Activated T-helper 1 cell treated with Interleukin-2 at 50 U/mL for 16 hours (primary cell): ENCODE data around the gene OXCT1.
"Not testable (repeated sequence)": the region's sequence is repeated elsewhere in the genome, so short reads cannot be mapped to it uniquely, and the experiment has no call there.

Experiments
- DNase-seq: peaks from one replicate; pipeline ENCODE4 v3.0.0-alpha.2; 2020; ENCODE audit warnings: low read depth

Gene OXCT1

DNA sequence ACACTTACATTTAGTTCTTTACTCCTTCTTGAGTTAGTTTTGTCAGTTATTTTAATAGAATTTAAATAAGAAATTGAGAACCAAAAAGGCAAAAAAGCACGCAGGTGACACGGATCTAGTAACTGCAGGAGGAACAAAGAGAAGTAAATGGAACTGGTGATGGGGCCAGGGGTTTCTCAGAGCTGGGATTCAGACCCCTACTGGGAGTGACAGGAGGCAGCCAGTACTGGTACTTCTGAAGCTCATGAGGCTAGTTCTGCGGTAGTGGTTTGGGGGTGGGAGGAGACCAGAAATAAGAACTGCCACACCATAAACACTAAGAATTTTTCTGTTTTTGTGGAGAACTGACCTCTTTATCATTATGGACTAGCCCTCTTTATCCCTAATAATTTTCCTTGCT is 48.2 kb downstream of the OXCT1 start:
- DNase-seq, result no peak

DNA sequence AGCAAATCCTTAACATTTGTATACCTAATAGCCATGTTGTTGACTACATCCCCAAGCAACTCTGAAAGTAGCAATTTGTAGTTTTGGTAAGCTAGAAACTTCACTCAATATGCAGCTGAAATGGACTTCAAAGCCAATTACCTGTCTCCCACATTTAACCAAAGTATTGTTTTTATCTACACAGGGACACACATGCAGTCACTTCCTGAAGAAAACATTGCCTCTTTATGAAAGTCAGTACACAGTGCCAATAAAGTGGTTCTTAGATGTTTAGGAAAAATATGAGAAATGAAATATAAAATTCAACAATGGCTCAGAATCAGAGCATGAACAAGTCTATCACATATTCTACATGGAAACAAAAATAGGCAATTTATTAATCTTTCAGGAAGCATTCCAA is 49.2 kb downstream of the OXCT1 start:
- DNase-seq, result no peak

- DNase-seq, result no peak
Observed at GRCh38 chr5:41820150-41820549, 50.1 kb downstream of the OXCT1 start.

- DNase-seq, result no peak
Observed at GRCh38 chr5:41817625-41818301, 52.5 kb downstream of the OXCT1 start.

DNA sequence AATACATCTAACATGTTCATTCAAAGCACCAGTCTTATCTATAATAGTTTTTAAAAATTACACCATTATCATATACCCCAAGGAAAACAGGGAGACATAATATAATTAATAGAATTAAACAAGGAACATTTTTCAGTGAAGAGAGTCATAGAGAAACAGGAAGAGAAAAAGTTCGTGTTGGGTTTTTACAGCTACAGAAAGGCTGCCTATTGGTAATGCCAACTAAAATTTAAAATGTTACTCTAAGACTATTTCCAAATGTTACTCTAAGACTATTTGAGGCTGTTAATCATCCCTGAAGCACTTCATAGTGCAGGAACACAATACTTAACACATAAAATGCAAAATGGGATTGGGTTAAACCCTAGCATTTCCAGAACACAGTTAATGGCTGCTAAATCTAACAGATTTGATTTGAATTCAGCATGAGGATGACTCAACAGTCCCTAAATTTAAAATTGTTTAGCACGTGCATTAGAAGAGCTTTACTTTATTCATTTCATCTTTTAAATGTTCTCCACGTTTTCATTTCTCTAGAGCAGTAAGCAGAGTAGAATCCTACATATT is 54.5 kb downstream of the OXCT1 start:
- no peak for DNase-seq

GRCh38 chr5:41815261-41815660 is 55.0 kb downstream of the OXCT1 start:
- no peak for DNase-seq

DNA sequence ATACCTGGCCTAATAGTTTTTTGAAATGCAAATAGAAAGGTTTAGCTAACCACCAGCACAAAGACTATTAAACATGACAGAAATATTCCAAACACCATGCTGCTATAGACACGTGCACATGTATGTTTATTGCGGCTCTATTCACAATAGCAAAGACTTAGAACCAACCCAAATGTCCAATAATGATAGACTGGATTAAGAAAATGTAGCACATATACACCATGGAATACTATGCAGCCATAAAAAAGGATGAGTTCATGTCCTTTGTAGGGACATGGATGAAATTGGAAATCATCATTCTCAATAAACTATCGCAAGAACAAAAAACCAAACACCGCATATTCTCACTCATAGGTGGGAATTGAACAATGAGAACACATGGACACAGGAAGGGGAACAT is 55.9 kb downstream of the OXCT1 start:
- DNase-seq, result not testable (repeated sequence)

DNA sequence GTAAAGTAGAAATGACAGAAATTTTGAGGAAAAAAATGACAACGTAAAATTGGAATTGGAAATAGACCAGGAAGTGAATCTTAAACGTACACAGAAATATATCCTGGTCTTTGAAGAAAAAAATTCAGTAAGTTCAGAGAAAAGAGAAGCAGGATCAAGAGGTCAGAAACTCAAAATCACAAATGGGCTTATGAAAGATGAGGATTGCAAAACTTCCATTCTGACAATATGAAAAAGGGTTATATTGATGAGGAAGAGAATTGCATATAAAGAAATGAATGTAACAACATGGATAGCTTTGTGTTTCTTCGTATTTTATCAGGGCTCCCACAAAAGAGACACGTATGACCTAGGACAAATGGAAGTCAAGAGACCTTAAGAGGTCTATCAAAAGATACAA is 58.1 kb downstream of the OXCT1 start:
- DNase-seq, result no peak

DNA sequence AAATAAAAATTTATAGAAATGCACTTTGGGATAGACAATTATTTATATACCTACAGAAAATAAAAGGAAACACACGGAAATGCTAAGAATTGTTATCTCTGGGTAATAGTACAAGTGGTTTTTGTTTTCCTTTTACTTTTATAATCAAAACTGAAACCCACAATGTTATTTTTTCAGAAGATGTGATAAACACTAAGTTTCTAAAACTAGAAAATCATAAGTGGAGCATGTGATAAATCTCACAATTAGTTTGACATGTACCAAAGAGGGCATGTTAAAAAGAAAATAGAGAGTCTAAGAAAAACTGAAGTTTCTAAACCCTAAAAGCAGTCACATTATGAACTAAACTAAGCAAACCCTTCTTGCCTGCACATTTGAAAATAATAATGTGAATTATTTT is 61.1 kb downstream of the OXCT1 start:
- no peak for DNase-seq

GRCh38 chr5:41808294-41808693 is 61.9 kb downstream of the OXCT1 start:
- DNase-seq, result no peak

- DNase-seq, result no peak
Observed at GRCh38 chr5:41797662-41798061, 72.6 kb downstream of the OXCT1 start.

DNA sequence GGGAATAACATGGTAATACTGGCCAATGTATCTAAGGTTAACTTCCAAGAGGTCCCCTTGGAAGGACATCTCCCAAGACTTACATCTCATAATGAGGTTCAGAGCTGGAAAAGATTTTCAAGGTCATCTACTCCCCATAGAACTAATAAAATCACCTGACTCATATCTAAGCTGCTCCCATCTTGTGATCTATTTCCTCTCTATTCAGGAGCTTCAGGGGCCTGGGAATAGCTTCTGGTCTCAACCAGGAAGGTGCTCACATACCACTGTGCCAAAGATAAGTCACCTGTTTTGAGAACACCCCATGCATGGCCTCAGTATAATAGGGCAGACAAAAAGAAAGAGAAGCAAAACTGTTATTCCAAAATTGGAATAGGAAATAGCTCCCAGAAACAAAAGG is 74.2 kb downstream of the OXCT1 start:
- no peak for DNase-seq

- DNase-seq, result no peak
Observed at GRCh38 chr5:41795125-41795524, 75.1 kb downstream of the OXCT1 start.

GRCh38 chr5:41794471-41794870 is 75.8 kb downstream of the OXCT1 start:
- DNase-seq, result no peak

DNA sequence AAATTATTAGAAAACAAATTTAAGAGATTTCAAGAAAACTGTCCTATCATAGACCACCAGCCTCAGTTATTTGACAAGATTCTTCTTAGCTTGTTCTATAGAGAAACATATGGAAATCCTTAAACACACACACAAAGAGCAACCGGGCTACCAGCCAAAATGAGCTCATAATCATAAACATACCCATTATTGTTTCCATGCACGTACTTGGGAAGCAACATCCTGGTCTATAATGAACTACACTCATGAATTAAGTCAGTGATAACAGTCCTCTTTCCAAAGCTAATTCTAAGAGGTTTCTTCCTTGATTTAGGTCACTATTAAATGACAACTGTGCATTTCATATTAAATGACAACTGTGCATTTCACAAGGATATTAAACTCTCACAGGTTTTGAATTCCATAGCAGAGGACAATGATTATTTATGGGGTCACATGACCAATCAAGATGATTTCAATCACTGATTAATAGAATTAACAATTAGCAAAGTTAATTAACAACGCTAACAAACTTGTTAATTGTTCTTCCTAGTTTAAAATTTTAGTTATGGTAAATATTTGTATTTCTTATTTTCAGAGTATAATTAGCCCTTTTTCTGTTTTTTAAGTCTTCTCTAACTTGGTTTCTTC is 77.0 kb downstream of the OXCT1 start:
- no peak for DNase-seq

DNA sequence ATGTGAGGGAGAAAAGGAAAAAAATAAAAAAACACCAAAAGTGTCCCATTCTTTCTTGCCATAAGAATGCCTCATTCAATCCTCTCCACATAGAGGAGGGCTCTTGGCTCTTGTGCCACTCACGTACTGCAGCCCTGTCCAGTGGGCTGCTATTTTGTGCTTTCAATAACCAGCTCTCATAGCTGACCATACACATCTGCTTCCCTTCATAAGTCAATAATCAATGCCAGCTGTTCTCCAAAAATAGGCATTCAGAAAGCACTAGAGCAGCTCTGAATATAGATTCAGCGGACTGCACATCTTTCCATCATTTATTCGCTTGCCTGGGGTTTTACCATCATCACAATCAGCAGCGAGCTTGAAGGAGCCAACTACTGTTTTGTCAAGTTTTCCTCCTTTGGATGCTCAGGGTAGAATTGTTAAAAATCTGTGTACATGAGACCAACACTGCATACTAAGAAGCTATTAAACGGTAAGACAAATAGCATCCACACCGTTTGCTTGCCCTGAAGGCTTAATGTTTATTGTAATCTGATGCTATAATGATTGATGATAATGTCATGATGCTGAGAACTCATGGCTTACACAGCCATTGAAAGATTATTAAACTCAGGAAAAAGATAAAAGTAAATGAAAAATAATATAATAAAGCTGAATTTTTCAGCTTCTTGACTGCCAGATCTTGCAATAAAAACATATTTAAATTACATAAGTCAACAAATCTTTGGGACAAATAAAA is 80.0 kb downstream of the OXCT1 start:
- no peak for DNase-seq

- DNase-seq, result no peak
Observed at GRCh38 chr5:41789434-41789833, 80.8 kb downstream of the OXCT1 start.

DNA sequence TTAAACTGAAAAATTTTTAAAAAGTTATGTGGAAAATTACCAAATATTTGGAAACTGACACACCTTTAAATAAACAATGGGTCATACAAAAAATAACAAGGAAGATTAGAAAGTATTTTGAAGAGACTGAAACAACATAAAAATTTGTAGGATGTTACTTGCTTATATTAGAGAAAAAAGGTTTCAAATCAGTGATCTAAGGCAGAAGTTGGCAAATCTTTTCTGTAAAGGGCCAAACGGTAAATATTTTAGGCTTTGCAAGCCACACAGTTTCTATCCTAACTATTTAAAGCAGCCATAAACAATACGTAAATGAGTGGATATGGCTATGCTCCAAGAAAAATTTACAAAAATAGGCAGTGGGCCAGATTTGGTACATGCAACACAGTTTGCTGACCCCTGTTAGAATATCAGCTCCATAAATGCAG is 81.3 kb downstream of the OXCT1 start:
- DNase-seq, result no peak

GRCh38 chr5:41787265-41787664 is 83.0 kb downstream of the OXCT1 start:
- DNase-seq, result no peak

DNA sequence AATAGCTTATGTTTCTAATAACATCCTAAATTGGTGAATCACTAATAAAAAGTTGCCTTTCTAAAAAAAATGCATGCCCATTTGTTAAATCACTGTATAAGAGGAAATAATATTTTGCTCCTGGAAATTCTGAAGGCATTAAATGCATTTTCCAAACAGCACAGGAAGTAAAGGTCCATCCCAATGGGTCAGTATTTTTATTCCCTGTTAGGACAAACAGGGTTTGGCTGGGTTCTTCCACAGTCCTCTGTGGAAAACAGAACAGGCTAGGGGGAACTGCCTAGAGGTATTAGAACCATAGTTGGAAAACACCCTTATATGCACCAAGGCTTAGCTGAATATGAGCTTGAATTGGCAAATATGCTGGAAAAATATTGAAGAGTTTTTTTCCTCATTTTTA is 85.2 kb downstream of the OXCT1 start:
- no peak for DNase-seq

DNA sequence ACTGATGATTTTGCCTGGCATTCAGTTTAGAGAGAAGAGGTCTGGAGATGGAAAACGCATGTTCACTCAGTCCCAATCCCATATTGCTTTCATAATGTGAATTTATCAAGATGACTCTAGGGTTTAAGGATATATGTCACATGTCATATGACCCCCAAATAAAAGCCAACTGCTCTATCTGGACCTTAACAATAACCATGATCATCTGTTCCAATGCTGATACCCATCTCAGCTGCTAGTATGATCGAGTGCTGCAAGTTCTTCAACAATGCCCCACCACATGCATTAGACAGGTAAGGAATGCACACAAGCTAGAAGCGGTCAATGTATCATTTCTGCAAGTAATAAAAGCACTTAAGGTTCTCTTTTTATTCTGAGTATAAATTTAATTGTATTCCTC is 91.8 kb downstream of the OXCT1 start:
- DNase-seq, result no peak

GRCh38 chr5:41776435-41776834 is 93.8 kb downstream of the OXCT1 start:
- DNase-seq, result no peak

DNA sequence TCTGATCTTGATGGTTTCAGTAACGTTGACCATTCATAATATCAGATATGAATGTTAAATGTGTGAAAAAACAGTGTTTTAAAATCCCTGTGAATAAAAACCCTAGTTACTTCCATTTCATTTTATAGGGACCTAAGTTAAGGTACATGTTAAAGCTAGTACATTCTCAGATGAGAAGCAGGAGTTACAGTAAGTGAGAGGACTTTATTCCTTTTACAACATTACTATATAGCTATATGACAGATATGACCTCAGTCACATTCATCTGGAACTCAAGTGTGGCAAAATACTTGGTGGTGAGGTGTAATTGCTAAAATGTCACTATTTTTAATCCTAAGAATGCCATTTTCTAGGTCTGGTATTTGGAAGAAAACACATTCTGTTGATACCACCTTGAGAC is 96.4 kb downstream of the OXCT1 start:
- DNase-seq, result no peak
